T-helper 2 cell (primary cell): ENCODE results near the gene ENAH.

Source experiments
- DNase-seq, 5 experiments: peaks; one replicate each; pipeline versions ENCODE4 v3.0.0 to v3.0.0-alpha.2; 2012 to 2022

ENAH gene

GRCh38 chr1:225602590-225603206, 50.2 kb downstream of the ENAH start:
- DNase-seq: no peak

GRCh38 chr1:225601902-225602589, 50.9 kb downstream of the ENAH start:
- DNase-seq: no peak

- DNase-seq: no peak
These were observed 54.1 kb downstream of the ENAH start for GRCh38 chr1:225598847-225599246.

- DNase-seq: no peak
These were observed 54.9 kb downstream of the ENAH start for GRCh38 chr1:225597926-225598575.

GRCh38 chr1:225596736-225597135, 56.2 kb downstream of the ENAH start:
- DNase-seq: no peak

- no peak for DNase-seq
These were observed 56.9 kb downstream of the ENAH start for GRCh38 chr1:225595974-225596551.

- DNase-seq: no peak
These were observed 57.5 kb downstream of the ENAH start for GRCh38 chr1:225595452-225595851.

- DNase-seq: no peak
These were observed 59.5 kb downstream of the ENAH start for GRCh38 chr1:225593414-225593813.

GRCh38 chr1:225592362-225593025, 60.4 kb downstream of the ENAH start:
- DNase-seq: no peak

- no peak for DNase-seq
These were observed 65.6 kb downstream of the ENAH start for GRCh38 chr1:225587310-225587709.

GRCh38 chr1:225581186-225581585, 71.7 kb downstream of the ENAH start:
- no peak for DNase-seq

GRCh38 chr1:225580238-225581099, 72.5 kb downstream of the ENAH start:
- DNase-seq: no peak

- no peak for DNase-seq
These were observed 74.5 kb downstream of the ENAH start for GRCh38 chr1:225578251-225578977.

GRCh38 chr1:225577241-225577640, 75.7 kb downstream of the ENAH start:
- DNase-seq: no peak

GRCh38 chr1:225573216-225573615, 79.7 kb downstream of the ENAH start:
- no peak for DNase-seq

- DNase-seq: no peak
These were observed 80.5 kb downstream of the ENAH start for GRCh38 chr1:225572422-225572821.

- DNase-seq: no peak
These were observed 85.1 kb downstream of the ENAH start for GRCh38 chr1:225567789-225568188.

GRCh38 chr1:225565847-225566246, 87.1 kb downstream of the ENAH start:
- DNase-seq: no peak

GRCh38 chr1:225561675-225562074, 91.2 kb downstream of the ENAH start:
- DNase-seq: no peak

GRCh38 chr1:225559902-225560301, 93.0 kb downstream of the ENAH start:
- no peak for DNase-seq

GRCh38 chr1:225559326-225559725, 93.6 kb downstream of the ENAH start:
- no peak for DNase-seq

- DNase-seq: no peak
These were observed 96.2 kb downstream of the ENAH start for GRCh38 chr1:225556694-225557093.
